H9 (cell line): ENCODE results near the gene OR2H1. TPM values are rescaled to one million over a fixed set of nuclear protein-coding genes. Genes with fewer than 3 reads are reported as not detected.
A peak's percentile ranks its signal among the peaks of the same experiment; 100 is the strongest.

ENCODE experiments used
- DNase-seq: peaks from one replicate; pipeline ENCODE4 v3.0.0-alpha.2; 2017
- H2AFZ ChIP-seq: one replicate; pipeline ENCODE4 v1.6.1; 2013; ENCODE audit warnings: mild to moderate bottlenecking, low read length, control low read depth, moderate library complexity
- H2AK5ac ChIP-seq: 2 replicates; pipeline ENCODE4 v1.6.1; 2013; ENCODE audit warnings: low read length, control low read depth, mixed read lengths; ENCODE audit not compliant: insufficient read length
- H2BK120ac ChIP-seq: one replicate; pipeline ENCODE4 v1.6.1; 2013; ENCODE audit warnings: low read depth, mild to moderate bottlenecking, low read length, control low read depth, inconsistent platforms; ENCODE audit not compliant: poor library complexity, severe bottlenecking
- H2BK12ac ChIP-seq: 2 replicates; pipeline ENCODE4 v1.6.1; 2013; ENCODE audit warnings: low read length, control low read depth, mixed read lengths, low read depth; ENCODE audit not compliant: insufficient read length
- H2BK15ac ChIP-seq: 2 replicates; pipeline ENCODE4 v1.6.1; 2013; ENCODE audit warnings: low read depth, low read length, control low read depth
- H2BK20ac ChIP-seq: one replicate; pipeline ENCODE4 v1.6.1; 2013; ENCODE audit warnings: low read depth, mild to moderate bottlenecking, low read length, control low read depth, inconsistent platforms; ENCODE audit not compliant: poor library complexity, severe bottlenecking
- H2BK5ac ChIP-seq: 2 replicates; pipeline ENCODE4 v1.6.1; 2013; ENCODE audit warnings: low read length, control low read depth, mixed read lengths; ENCODE audit not compliant: insufficient read length
- H3K14ac ChIP-seq: 2 replicates; pipeline ENCODE4 v1.6.1; 2013; ENCODE audit warnings: low read length, control low read depth; ENCODE audit not compliant: insufficient read depth
- H3K18ac ChIP-seq: 2 replicates; pipeline ENCODE4 v1.6.1; 2013; ENCODE audit warnings: low read depth, mild to moderate bottlenecking, mixed read lengths, low read length, control low read depth; ENCODE audit not compliant: insufficient read length
- H3K23ac ChIP-seq: 2 replicates; pipeline ENCODE4 v1.6.1; 2013; ENCODE audit warnings: low read length, control low read depth, mixed read lengths, low read depth; ENCODE audit not compliant: insufficient read length
- H3K23me2 ChIP-seq: 2 replicates; pipeline ENCODE4 v1.6.1; 2013; ENCODE audit warnings: low read depth, mild to moderate bottlenecking, mixed read lengths, low read length, control low read depth; ENCODE audit not compliant: insufficient read length, poor library complexity, severe bottlenecking
- H3K27ac ChIP-seq: 2 replicates; pipeline ENCODE4 v1.5.1; 2013; ENCODE audit warnings: low read length, control low read depth, mixed read lengths, low read depth; ENCODE audit not compliant: insufficient read length
- H3K27me3 ChIP-seq: 2 replicates; pipeline ENCODE4 v1.6.1; 2013; ENCODE audit warnings: low read length, control low read depth, inconsistent platforms; ENCODE audit not compliant: insufficient read depth
- H3K4ac ChIP-seq: 2 replicates; pipeline ENCODE4 v1.6.1; 2013; ENCODE audit warnings: low read depth, mild to moderate bottlenecking, control low read depth, inconsistent platforms, low read length, moderate library complexity
- H3K4me1 ChIP-seq: 2 replicates; pipeline ENCODE4 v1.6.1; 2013; ENCODE audit warnings: low read length, control low read depth, inconsistent platforms; ENCODE audit not compliant: insufficient read depth
- H3K4me2 ChIP-seq: 2 replicates; pipeline ENCODE4 v1.6.1; 2013; ENCODE audit warnings: low read length, control low read depth, mixed read lengths; ENCODE audit not compliant: insufficient read length, insufficient read depth
- H3K56ac ChIP-seq: 2 replicates; pipeline ENCODE4 v1.6.1; 2013; ENCODE audit warnings: low read depth, mild to moderate bottlenecking, mixed read lengths, low read length, control low read depth; ENCODE audit not compliant: insufficient read length
- H3K79me1 ChIP-seq: 2 replicates; pipeline ENCODE4 v1.6.1; 2013; ENCODE audit warnings: low read depth, mild to moderate bottlenecking, moderate library complexity, low read length, control low read depth, inconsistent platforms; ENCODE audit not compliant: insufficient read depth, poor library complexity, severe bottlenecking
- H3K79me2 ChIP-seq: 2 replicates; pipeline ENCODE4 v1.6.1; 2013; ENCODE audit warnings: low read length, control low read depth, inconsistent platforms; ENCODE audit not compliant: insufficient read depth
- H3K9ac ChIP-seq: 2 replicates; pipeline ENCODE4 v1.6.1; 2013; ENCODE audit warnings: low read length, control low read depth, mixed read lengths; ENCODE audit not compliant: insufficient read length; ENCODE audit errors: extremely low read depth
- H3K9me3 ChIP-seq: one replicate; pipeline ENCODE4 v1.6.1; 2013; ENCODE audit warnings: low read depth, low read length, inconsistent platforms; ENCODE audit not compliant: control insufficient read depth
- H3T11ph ChIP-seq: one replicate; pipeline ENCODE4 v1.6.1; 2013; ENCODE audit warnings: mild to moderate bottlenecking, low read length, control low read depth, inconsistent platforms
- H4K20me1 ChIP-seq: one replicate; pipeline ENCODE4 v1.6.1; 2013; ENCODE audit not compliant: control insufficient read depth, insufficient read length, insufficient read depth
- H4K5ac ChIP-seq: 2 replicates; pipeline ENCODE4 v1.6.1; 2013; ENCODE audit warnings: low read depth, mild to moderate bottlenecking, mixed read lengths, low read length, control low read depth; ENCODE audit not compliant: insufficient read length
- H4K8ac ChIP-seq: replicated peaks from 2 replicates; pipeline ENCODE4 v1.6.1; 2013; ENCODE audit warnings: low read length, control low read depth, mixed read lengths, low read depth; ENCODE audit not compliant: insufficient read length
- H4K91ac ChIP-seq: 2 replicates; pipeline ENCODE4 v1.6.1; 2013; ENCODE audit warnings: low read depth, mild to moderate bottlenecking, moderate library complexity, mixed read lengths, low read length, control low read depth; ENCODE audit not compliant: insufficient read length
- H3K27ac Mint-ChIP-seq, 3 experiments: 2 replicates in 2 of 3; 3 replicates in 1 of 3; pipeline ENCODE4 v1.8.0; 2020 to 2021; ENCODE audit warnings: mixed read lengths in 3 of 3, mild to moderate bottlenecking in 1 of 3, moderate library complexity in 1 of 3
- H3K27me3 Mint-ChIP-seq: 2 replicates; pipeline ENCODE4 v1.8.0; 2021; ENCODE audit warnings: low read depth, mild to moderate bottlenecking, moderate library complexity, mixed read lengths
- H3K36me3 Mint-ChIP-seq, 3 experiments: 2 replicates in 2 of 3; 3 replicates in 1 of 3; pipeline ENCODE4 v1.8.0; 2020 to 2021; ENCODE audit warnings: low read depth in 3 of 3, mixed read lengths in 3 of 3; ENCODE audit not compliant: insufficient read depth in 1 of 3
- H3K4me1 Mint-ChIP-seq, 2 experiments: 2 replicates each; pipeline ENCODE4 v1.8.0; 2020; ENCODE audit warnings: mixed read lengths in 2 of 2
- H3K4me3 Mint-ChIP-seq, 2 experiments: 2 replicates in 1 of 2; 3 replicates in 1 of 2; pipeline ENCODE4 v1.8.0; 2020 to 2021; ENCODE audit warnings: mild to moderate bottlenecking in 2 of 2, mixed read lengths in 2 of 2, moderate library complexity in 1 of 2
- H3K9me3 Mint-ChIP-seq, 2 experiments: 2 replicates in 1 of 2; 3 replicates in 1 of 2; pipeline ENCODE4 v1.8.0; 2020; ENCODE audit warnings: mild to moderate bottlenecking in 2 of 2, mixed read lengths in 2 of 2, moderate library complexity in 1 of 2
- WGBS: extraction: QIAGEN DNeasy Blood & Tissue Kit; methylation state at CpG from one replicate; pipeline ENCODE4 v1.1.7; 2013; ENCODE audit warnings: missing lambda C conversion rate, low lambda C conversion rate, mixed read lengths; ENCODE audit not compliant: insufficient read length; ENCODE audit errors: extremely low coverage; 5-methylcytosine and 5-hydroxymethylcytosine counted together
- total RNA-seq: library from RNA; stranded (reverse); gene quantifications from 2 replicates; pipeline ENCODE4 v1.2.1, GENCODE V29; 2021
- TF ChIP-seq, protein P1 (sequence below): fragments of 200-600 bp; sonication (generic); conservative IDR thresholded peaks from 3 replicates; pipeline ENCODE4 v1.8.0; 2021; ENCODE audit warnings: antibody characterized with exemption, mild to moderate bottlenecking

Gene OR2H1
- total RNA-seq, 1 experiment from 2014 or later = not detected

DNA sequence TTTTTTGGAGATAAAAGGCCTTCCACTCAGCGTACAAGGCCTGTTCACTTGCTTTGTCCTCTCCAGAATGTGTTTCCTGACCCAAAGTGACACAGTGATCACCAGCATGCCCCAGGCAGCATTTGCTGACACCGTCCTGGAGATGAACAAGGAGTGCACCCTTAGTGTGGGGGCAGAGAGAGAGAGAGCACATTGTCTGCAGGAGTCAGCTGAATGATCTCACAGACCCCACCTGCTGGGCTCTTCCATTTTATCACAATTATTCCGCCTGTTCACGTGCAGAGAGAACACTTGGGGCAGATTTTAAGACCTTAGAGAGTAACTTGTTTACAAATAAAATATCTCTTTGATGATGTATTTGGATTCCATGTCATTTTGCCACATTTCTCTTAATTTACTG is 53.2 kb downstream of the OR2H1 start:
- H3K4me3 Mint-ChIP-seq = no peak overlapping the region
- H2BK5ac ChIP-seq = no peak overlapping the region
- H3K23ac ChIP-seq = no peak overlapping the region
- no peak overlapping the region for H3K27ac Mint-ChIP-seq
- H3K9me3 ChIP-seq = no peaks in the 10 kb centered on the region
- H3K79me2 ChIP-seq = no peaks in the 10 kb centered on the region
- H4K20me1 ChIP-seq = no peaks in the 10 kb centered on the region
- H2BK15ac ChIP-seq = no peak overlapping the region
- peaks cover 4 to 13% of the 10 kb centered on the region in 2 experiments for H3K4me1 Mint-ChIP-seq
- no peak overlapping the region for H2BK120ac ChIP-seq
- H3K4me1 ChIP-seq = no peaks in the 10 kb centered on the region
- no peaks in the 10 kb centered on the region for H3K23me2 ChIP-seq
- H3K18ac ChIP-seq = no peak overlapping the region
- H3K27me3 Mint-ChIP-seq = peaks cover 5% of the 10 kb centered on the region
- peaks cover 0 to 2% of the 10 kb centered on the region in 2 experiments; a peak in 2 of 5 replicates for H3K9me3 Mint-ChIP-seq
- H3K4ac ChIP-seq = no peak overlapping the region
- no peaks in the 10 kb centered on the region; a peak in 1 of 7 replicates for H3K36me3 Mint-ChIP-seq
- H2BK20ac ChIP-seq = no peak overlapping the region
- H2BK12ac ChIP-seq = no peak overlapping the region
- TF ChIP-seq, protein P1, sequence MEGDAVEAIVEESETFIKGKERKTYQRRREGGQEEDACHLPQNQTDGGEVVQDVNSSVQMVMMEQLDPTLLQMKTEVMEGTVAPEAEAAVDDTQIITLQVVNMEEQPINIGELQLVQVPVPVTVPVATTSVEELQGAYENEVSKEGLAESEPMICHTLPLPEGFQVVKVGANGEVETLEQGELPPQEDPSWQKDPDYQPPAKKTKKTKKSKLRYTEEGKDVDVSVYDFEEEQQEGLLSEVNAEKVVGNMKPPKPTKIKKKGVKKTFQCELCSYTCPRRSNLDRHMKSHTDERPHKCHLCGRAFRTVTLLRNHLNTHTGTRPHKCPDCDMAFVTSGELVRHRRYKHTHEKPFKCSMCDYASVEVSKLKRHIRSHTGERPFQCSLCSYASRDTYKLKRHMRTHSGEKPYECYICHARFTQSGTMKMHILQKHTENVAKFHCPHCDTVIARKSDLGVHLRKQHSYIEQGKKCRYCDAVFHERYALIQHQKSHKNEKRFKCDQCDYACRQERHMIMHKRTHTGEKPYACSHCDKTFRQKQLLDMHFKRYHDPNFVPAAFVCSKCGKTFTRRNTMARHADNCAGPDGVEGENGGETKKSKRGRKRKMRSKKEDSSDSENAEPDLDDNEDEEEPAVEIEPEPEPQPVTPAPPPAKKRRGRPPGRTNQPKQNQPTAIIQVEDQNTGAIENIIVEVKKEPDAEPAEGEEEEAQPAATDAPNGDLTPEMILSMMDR = 0 out of 3 replicates have a peak, but pooled peaks have one; percentile 12
- H3K14ac ChIP-seq = no peak overlapping the region
- H2AK5ac ChIP-seq = no peak overlapping the region
- no CpG with 5 or more reads among the region's 4 CpGs for WGBS
- no peak overlapping the region for H2AFZ ChIP-seq
- no peak overlapping the region for H3T11ph ChIP-seq
- H3K56ac ChIP-seq = no peak overlapping the region
- no peak overlapping the region for H4K5ac ChIP-seq
- no peak overlapping the region for H3K9ac ChIP-seq
- H3K27ac ChIP-seq = no peak overlapping the region
- no peaks in the 10 kb centered on the region for H3K27me3 ChIP-seq
- no peak overlapping the region for H4K8ac ChIP-seq
- no peak overlapping the region for H3K4me2 ChIP-seq
- H4K91ac ChIP-seq = no peak overlapping the region
- DNase-seq = peak; percentile 24
- H3K79me1 ChIP-seq = no peaks in the 10 kb centered on the region
